SK-N-SH (cell line): ENCODE results near the gene COL25A1. TPM values are rescaled to one million over a fixed set of nuclear protein-coding genes. Genes with fewer than 3 reads are reported as not detected.

ENCODE experiments used
- CTCF ChIA-PET: fragments of 300-600, 350-600 bp; formaldehyde crosslinking; extraction: SDS; loops from one replicate; lab custom pipeline; 2021; lab: Yijun Ruan, JAX
- POLR2A ChIA-PET: fragments of 350-600 bp; sonication (Branson Sonifier 250); formaldehyde crosslinking; extraction: SDS; loops from one replicate; lab custom pipeline; 2020; ENCODE audit warnings: antibody characterized with exemption, inconsistent platforms; lab: Yijun Ruan, JAX
- DNase-seq: peaks from one replicate; pipeline ENCODE4 v3.0.0; 2012
- H2AFZ ChIP-seq: fragments of 200-600 bp; sonication (generic); 2 replicates; pipeline ENCODE4 v1.8.1; 2016; ENCODE audit warnings: antibody characterized with exemption, mild to moderate bottlenecking, low read depth
- H3F3A ChIP-seq: fragments of 200-600 bp; sonication (generic); replicated peaks from 2 replicates; pipeline ENCODE3; 2016; ENCODE audit warnings: antibody characterized with exemption, mild to moderate bottlenecking; ENCODE audit not compliant: insufficient read depth
- H3K27ac ChIP-seq, 2 experiments: fragments of 200-500 bp in 1 of 2; fragments of 200-600 bp in 1 of 2; sonication (Bioruptor generic) in 1 of 2; sonication (generic), shearing (Covaris generic) in 1 of 2; 2 replicates each; pipeline versions ENCODE4 v1.5.1 to v1.6.1; 2014 to 2016; ENCODE audit warnings: low read depth in 2 of 2, inconsistent platforms in 1 of 2, low read length in 1 of 2, mild to moderate bottlenecking in 1 of 2, mixed read lengths in 1 of 2
- H3K27me3 ChIP-seq: fragments of 200-600 bp; sonication (generic), shearing (Covaris generic); 2 replicates; pipeline ENCODE4 v1.6.1; 2016; ENCODE audit warnings: mixed run types; ENCODE audit not compliant: insufficient read depth
- H3K36me3 ChIP-seq, 2 experiments: fragments of 200-500 bp in 1 of 2; fragments of 200-600 bp in 1 of 2; sonication (Bioruptor generic) in 1 of 2; sonication (generic) in 1 of 2; replicated peaks in 1 of 2; 2 replicates each; pipeline versions ENCODE3 to v1.5.1; 2014 to 2016; ENCODE audit warnings: low read length in 1 of 2, mild to moderate bottlenecking in 1 of 2; ENCODE audit not compliant: insufficient read depth in 2 of 2, control insufficient read depth in 1 of 2
- H3K4me1 ChIP-seq, 2 experiments: fragments of 200-500 bp in 1 of 2; fragments of 200-600 bp in 1 of 2; sonication (Bioruptor generic) in 1 of 2; sonication (generic), shearing (Covaris generic) in 1 of 2; 2 replicates each; pipeline versions ENCODE4 v1.5.1 to v1.6.1; 2014 to 2016; ENCODE audit warnings: low read depth in 1 of 2, low read length in 1 of 2, mixed run types in 1 of 2; ENCODE audit not compliant: insufficient read depth in 2 of 2, control insufficient read depth in 1 of 2
- H3K4me2 ChIP-seq: fragments of 200-600 bp; sonication (generic), shearing (Covaris generic); 2 replicates; pipeline ENCODE4 v1.6.1; 2017; ENCODE audit warnings: mixed run types
- H3K4me3 ChIP-seq, 2 experiments: fragments of 200-500 bp in 1 of 2; fragments of 200-600 bp in 1 of 2; sonication (Bioruptor generic) in 1 of 2; sonication (generic), shearing (Covaris generic) in 1 of 2; 2 replicates each; pipeline versions ENCODE4 v1.5.1 to v1.8.1; 2014 to 2016; ENCODE audit warnings: low read depth in 2 of 2, inconsistent platforms in 1 of 2, low read length in 1 of 2, mild to moderate bottlenecking in 1 of 2, mixed read lengths in 1 of 2, moderate library complexity in 1 of 2
- H3K79me2 ChIP-seq: fragments of 200-600 bp; sonication (generic); 2 replicates; pipeline ENCODE4 v1.8.1; 2017; ENCODE audit warnings: mild to moderate bottlenecking; ENCODE audit not compliant: insufficient read depth
- H3K9ac ChIP-seq: fragments of 200-600 bp; sonication (generic); 2 replicates; pipeline ENCODE4 v1.6.1; 2017; ENCODE audit warnings: mixed run types
- H3K9me2 ChIP-seq: fragments of 200-600 bp; sonication (generic); 2 replicates; pipeline ENCODE4 v1.6.1; 2017; ENCODE audit warnings: mixed run types
- H3K9me3 ChIP-seq: fragments of 200-600 bp; sonication (generic); 2 replicates; pipeline ENCODE4 v1.6.1; 2017; ENCODE audit warnings: mixed run types, mild to moderate bottlenecking, moderate library complexity
- H4K20me1 ChIP-seq: fragments of 200-600 bp; sonication (generic); 2 replicates; pipeline ENCODE4 v1.6.1; 2017; ENCODE audit warnings: mild to moderate bottlenecking, mixed run types; ENCODE audit not compliant: insufficient read depth
- ELF1 ChIP-seq: IDR thresholded peaks from 2 replicates; pipeline ENCODE4 v1.4.0; 2012
- EP300 ChIP-seq, 2 experiments: IDR thresholded peaks; 2 replicates each; pipeline versions ENCODE4 v1.4.0 to v1.6.1; 2012; ENCODE audit warnings: borderline replicate concordance in 1 of 2, low read depth in 1 of 2, low read length in 1 of 2
- GABPA ChIP-seq: IDR thresholded peaks from 2 replicates; pipeline ENCODE4 v1.4.0; 2012; ENCODE audit warnings: low read depth, mild to moderate bottlenecking
- IRF3 ChIP-seq: fragments of 150-350 bp; IDR thresholded peaks from 2 replicates; pipeline ENCODE4 v1.6.1; 2016; ENCODE audit warnings: mild to moderate bottlenecking, low read depth, low read length
- NFIC ChIP-seq: IDR thresholded peaks from 2 replicates; pipeline ENCODE4 v1.4.0; 2012; ENCODE audit warnings: borderline replicate concordance
- NRF1 ChIP-seq: IDR thresholded peaks from 2 replicates; pipeline ENCODE4 v1.6.1; 2012; ENCODE audit warnings: low read depth, mild to moderate bottlenecking, low read length
- POLR2AphosphoS5 ChIP-seq: IDR thresholded peaks from 2 replicates; pipeline ENCODE4 v1.6.1; 2012; ENCODE audit warnings: low read depth, low read length
- RAD21 ChIP-seq: IDR thresholded peaks from 2 replicates; pipeline ENCODE4 v1.6.1; 2012; ENCODE audit warnings: mild to moderate bottlenecking, low read length
- RCOR1 ChIP-seq: fragments of 150-350 bp; IDR thresholded peaks from 2 replicates; pipeline ENCODE4 v1.6.1; 2017; ENCODE audit warnings: antibody characterized with exemption, low read length
- REST ChIP-seq: IDR thresholded peaks from 2 replicates; pipeline ENCODE4 v1.6.1; 2012; ENCODE audit warnings: mild to moderate bottlenecking, low read depth, low read length, moderate library complexity
- RFX5 ChIP-seq: IDR thresholded peaks from 2 replicates; pipeline ENCODE4 v1.6.1; 2012; ENCODE audit warnings: mild to moderate bottlenecking, improper control_type of control experiment, low read length
- TEAD4 ChIP-seq: IDR thresholded peaks from 2 replicates; pipeline ENCODE4 v1.4.0; 2012; ENCODE audit warnings: mild to moderate bottlenecking, borderline replicate concordance; ENCODE audit not compliant: insufficient read depth
- USF2 ChIP-seq: fragments of 150-350 bp; IDR thresholded peaks from 2 replicates; pipeline ENCODE4 v1.6.1; 2017; ENCODE audit warnings: antibody characterized with exemption, low read length, low read depth, borderline replicate concordance
- YY1 ChIP-seq: IDR thresholded peaks from 2 replicates; pipeline ENCODE4 v1.4.0; 2012; ENCODE audit warnings: low read depth, mild to moderate bottlenecking
- ZBTB33 ChIP-seq: IDR thresholded peaks from 2 replicates; pipeline ENCODE4 v1.4.0; 2012; ENCODE audit warnings: low read depth, borderline replicate concordance
- WGBS: methylation state at CpG from one replicate; pipeline ENCODE4 v1.1.6; 2017; ENCODE audit warnings: low lambda C conversion rate; 5-methylcytosine and 5-hydroxymethylcytosine counted together
- polyA plus RNA-seq, 3 experiments: library from polyadenylated mRNA; depleted of rRNA; stranded (reverse); fragments of >200 nt; gene quantifications; 2 replicates each; pipeline ENCODE4 v1.2.3, GENCODE V29; 2012

Gene COL25A1
- polyA plus RNA-seq, 1 of the 3 experiments (the other 2 are of a cell fraction), result not detected

- TF ChIP-seq RCOR1 (no peak), NRF1 (no peak), POLR2AphosphoS5 (no peak)
These were observed 471.8 kb downstream of the COL25A1 start (continued) for GRCh38 chr4:108830509-108831244.

- Histone ChIP-seq H3F3A (no peaks in the 10 kb centered on the region), H3K4me1 (peaks cover 0 to 17% of the 10 kb centered on the region in 2 experiments; a peak in 1 of 4 replicates), H3K36me3 (no peaks in the 10 kb centered on the region), H3K9me2 (no peaks in the 10 kb centered on the region), H2AFZ (no peak overlapping the region)
- TF ChIP-seq USF2, result no peak
- TF ChIP-seq IRF3, result no peak
- no peak for TF ChIP-seq ZBTB33
- no peak for TF ChIP-seq REST
- TF ChIP-seq RCOR1, result no peak
- no peak for TF ChIP-seq RAD21
- no peak for TF ChIP-seq YY1
- TF ChIP-seq ELF1, result no peak
- TF ChIP-seq RFX5, result no peak
- TF ChIP-seq TEAD4, result no peak
- TF ChIP-seq NFIC, result no peak
- no peak for TF ChIP-seq EP300 (IDR thresholded peaks at IDR 0.05; ENCODE audit: borderline replicate concordance in 1 of 2, low read depth in 1 of 2, low read length in 1 of 2)
- no peak for TF ChIP-seq GABPA
- TF ChIP-seq POLR2AphosphoS5, result no peak
- TF ChIP-seq, all 33 proteins: peak for 0
- no peaks in the 10 kb centered on the region for H4K20me1 ChIP-seq
- ChIA-PET POLR2A (no interaction called here), CTCF (interaction anchor here (1.0 kb wide), 1 partner anchor 577 kb away, joined by 3 read pairs; no protein-coding TSS in a partner anchor)
- DNase-seq, result no peak
- H3K4me2 ChIP-seq, result no peak overlapping the region
- H3K9ac ChIP-seq, result no peak overlapping the region
- no peak overlapping the region for H3K4me3 ChIP-seq
- no peaks in the 10 kb centered on the region for H3K79me2 ChIP-seq
- no peak overlapping the region for H3K27ac ChIP-seq
- H3K9me3 ChIP-seq, result no peaks in the 10 kb centered on the region
- peaks cover 4% of the 10 kb centered on the region; the same call in 1 of the 2 replicates for H3K27me3 ChIP-seq
- WGBS, result 10% methylated on average over 4 of the region's 4 CpGs
These were observed 472.4 kb downstream of the COL25A1 start for GRCh38 chr4:108829966-108830492.
